22Rv1 (cell line): Measurements from ENCODE around the gene PON1.
A peak's percentile ranks its signal among the peaks of the same experiment; 100 is the strongest.

Experiments used
- H3K27ac ChIP-seq: fragments of 450-650 bp; 2 replicates; pipeline ENCODE4 v1.5.1; 2017
- ZFX ChIP-seq: fragments of 450-650 bp; IDR thresholded peaks from 2 replicates; pipeline ENCODE4 v1.6.1; 2017; ENCODE audit warnings: antibody characterized with exemption, borderline replicate concordance
- TF ChIP-seq, protein P1 (sequence below): fragments of 450-650 bp; IDR thresholded peaks from 2 replicates; pipeline ENCODE4 v1.5.1; 2017; ENCODE audit warnings: mild to moderate bottlenecking

The PON1 gene

GRCh38 chr7:95317966-95318365, 6.4 kb downstream of the PON1 start:
- TF ChIP-seq, protein P1, sequence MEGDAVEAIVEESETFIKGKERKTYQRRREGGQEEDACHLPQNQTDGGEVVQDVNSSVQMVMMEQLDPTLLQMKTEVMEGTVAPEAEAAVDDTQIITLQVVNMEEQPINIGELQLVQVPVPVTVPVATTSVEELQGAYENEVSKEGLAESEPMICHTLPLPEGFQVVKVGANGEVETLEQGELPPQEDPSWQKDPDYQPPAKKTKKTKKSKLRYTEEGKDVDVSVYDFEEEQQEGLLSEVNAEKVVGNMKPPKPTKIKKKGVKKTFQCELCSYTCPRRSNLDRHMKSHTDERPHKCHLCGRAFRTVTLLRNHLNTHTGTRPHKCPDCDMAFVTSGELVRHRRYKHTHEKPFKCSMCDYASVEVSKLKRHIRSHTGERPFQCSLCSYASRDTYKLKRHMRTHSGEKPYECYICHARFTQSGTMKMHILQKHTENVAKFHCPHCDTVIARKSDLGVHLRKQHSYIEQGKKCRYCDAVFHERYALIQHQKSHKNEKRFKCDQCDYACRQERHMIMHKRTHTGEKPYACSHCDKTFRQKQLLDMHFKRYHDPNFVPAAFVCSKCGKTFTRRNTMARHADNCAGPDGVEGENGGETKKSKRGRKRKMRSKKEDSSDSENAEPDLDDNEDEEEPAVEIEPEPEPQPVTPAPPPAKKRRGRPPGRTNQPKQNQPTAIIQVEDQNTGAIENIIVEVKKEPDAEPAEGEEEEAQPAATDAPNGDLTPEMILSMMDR, result no peak
- TF ChIP-seq ZFX, result no peak
- H3K27ac ChIP-seq, result peak overlapping the region; percentile 65

GRCh38 chr7:95317546-95317945, 6.8 kb downstream of the PON1 start:
- peak overlapping the region; percentile 65 for H3K27ac ChIP-seq
- no peak for TF ChIP-seq ZFX
- TF ChIP-seq, protein P1, result no peak

- TF ChIP-seq ZFX, result no peak
- TF ChIP-seq, protein P1, result no peak
- H3K27ac ChIP-seq, result no peak overlapping the region
These were observed 7.7 kb downstream of the PON1 start for GRCh38 chr7:95316588-95316987.

- no peak overlapping the region for H3K27ac ChIP-seq
- TF ChIP-seq, protein P1, result no peak
- TF ChIP-seq ZFX, result no peak
These were observed 11.8 kb downstream of the PON1 start for GRCh38 chr7:95312561-95312960.

DNA sequence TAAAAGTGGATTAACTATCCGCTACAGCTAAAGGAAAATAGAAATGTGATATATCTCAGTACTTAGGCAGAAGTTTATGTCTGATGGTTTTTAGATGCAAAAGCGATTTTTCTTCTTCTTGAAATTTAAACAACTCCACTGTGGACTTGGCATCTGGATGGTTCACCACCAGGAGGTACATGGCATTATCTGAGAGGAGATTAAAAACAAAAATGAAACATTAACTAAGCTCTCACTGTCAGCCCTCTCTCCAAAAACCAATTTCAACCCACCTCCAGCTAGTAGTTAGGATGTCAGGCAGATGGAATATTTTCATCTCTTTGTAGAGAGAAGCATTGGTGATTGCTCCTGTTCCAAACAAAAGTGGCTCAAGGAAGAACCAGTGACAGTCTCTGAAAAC, 12.9 kb downstream of the PON1 start:
- H3K27ac ChIP-seq, result no peak overlapping the region
- TF ChIP-seq ZFX, result no peak
- TF ChIP-seq, protein P1, result no peak

DNA sequence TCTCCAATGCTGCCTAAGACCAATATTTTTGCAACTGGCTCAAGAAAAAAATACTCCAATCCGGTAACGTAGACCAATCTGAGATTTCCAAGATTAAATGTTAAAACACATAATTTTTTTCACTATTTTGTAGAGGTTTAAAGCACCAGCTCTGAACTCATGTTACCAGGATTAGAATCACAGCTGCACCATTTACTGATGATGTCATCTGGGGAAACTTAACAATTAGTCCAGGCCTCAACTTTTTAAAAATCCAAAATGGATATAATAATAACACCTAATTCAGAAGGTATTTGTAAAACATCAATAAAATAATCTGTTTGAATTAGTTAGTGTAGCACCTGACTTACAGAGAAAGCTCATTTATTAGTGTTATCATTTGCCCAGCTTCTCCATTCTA, 14.4 kb downstream of the PON1 start:
- H3K27ac ChIP-seq, result no peak overlapping the region
- no peak for TF ChIP-seq ZFX
- TF ChIP-seq, protein P1, result no peak

- TF ChIP-seq, protein P1, result no peak
- no peak for TF ChIP-seq ZFX
These were observed 19.3 kb downstream of the PON1 start for GRCh38 chr7:95304990-95305389.

More at GRCh38 chr7:95304990-95305389, 19.3 kb downstream of the PON1 start:
- H3K27ac ChIP-seq, result no peak overlapping the region
